Stimulated activated CD8-positive, alpha-beta memory T cell treated with anti-CD3 and anti-CD28 coated beads, Interleukin-4, amount 100 ng/mL, for 4 hours (primary cell): Measurements from ENCODE around the gene COA1.
"Not testable (repeated sequence)": the region's sequence is repeated elsewhere in the genome, so short reads cannot be mapped to it uniquely, and the experiment has no call there.

Experiments
- DNase-seq, 2 donors: peaks; one replicate each; pipeline ENCODE4 v3.0.0-alpha.2; 2020; ENCODE audit warnings: low read depth in 2 of 2, low spot score in 1 of 2

COA1 gene

DNA sequence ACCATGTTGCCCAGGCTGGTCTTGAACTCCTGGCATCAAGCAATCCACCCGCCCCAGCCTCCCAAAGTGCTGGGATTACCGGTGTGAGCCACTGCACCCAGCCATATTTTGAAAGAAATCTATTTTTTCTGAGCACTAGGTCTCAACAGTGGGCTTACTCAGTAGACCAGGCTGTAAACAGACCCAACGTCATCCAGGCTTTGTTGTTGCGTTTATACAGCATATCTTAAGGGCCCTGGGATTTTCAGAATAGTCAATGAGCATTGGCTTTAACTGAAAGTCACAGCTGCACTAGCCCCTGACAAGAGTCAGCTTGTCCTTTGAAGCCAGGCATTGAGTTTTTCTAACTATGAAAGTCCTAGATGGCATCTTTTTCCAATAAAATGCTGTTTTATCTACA is 96.6 kb downstream of the COA1 start:
- DNase-seq = no peak

DNA sequence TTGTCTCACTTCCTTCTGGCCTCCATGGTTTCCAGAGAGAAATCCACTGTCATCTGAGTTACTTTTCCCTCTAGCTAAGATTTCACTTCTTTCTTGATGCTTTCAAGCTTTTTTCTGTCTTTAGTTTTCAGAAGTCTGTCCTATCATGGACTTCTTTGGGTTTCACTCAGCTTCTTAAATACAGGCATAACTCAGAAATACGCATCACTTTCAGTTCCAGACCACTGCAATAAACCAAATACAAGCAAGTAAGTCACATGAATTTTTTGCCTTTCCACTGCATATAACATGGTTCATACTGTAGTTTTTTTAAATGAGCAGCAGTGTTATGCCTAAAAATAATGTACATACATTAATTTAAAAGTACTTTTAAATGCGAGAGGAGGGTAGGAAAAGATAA is 97.8 kb downstream of the COA1 start:
- DNase-seq = no peak

DNA sequence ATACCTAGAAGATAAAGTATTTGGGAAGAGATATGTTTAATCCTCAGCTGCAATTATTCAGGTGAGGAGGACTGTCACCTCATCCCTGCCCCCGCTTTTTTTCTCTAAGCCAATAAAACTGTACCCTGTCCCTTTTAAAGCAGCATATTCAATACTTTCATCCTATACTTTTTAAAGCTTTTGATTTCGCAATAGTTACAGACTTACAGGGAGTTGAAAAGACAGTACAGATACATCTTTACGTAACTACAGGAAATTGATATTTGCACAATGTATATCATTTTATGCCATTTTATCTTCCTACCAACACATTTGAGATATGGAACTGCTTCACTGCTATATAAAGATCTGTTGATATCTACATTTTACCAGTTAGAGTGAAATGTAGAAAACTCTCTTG is 98.8 kb downstream of the COA1 start:
- no peak for DNase-seq

DNA sequence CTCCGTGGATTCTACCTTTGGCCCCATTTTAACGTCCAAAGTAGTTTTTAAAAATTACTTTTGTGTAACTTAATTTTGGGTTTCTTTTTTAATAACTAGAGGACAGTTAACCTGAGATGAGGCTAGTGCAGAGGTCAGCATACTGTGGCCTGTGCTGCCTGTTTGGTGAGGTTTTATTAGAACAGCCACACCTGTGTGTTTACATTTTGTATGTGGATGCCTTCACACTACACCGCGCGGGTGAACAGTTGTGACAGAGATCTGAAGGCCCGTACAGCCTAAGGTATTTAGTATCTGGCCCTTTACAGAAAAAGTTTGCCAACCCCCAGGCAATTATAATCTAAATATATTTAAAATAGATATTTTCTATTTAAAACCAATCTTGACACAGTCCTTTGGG is 99.5 kb downstream of the COA1 start:
- DNase-seq = no peak

DNA sequence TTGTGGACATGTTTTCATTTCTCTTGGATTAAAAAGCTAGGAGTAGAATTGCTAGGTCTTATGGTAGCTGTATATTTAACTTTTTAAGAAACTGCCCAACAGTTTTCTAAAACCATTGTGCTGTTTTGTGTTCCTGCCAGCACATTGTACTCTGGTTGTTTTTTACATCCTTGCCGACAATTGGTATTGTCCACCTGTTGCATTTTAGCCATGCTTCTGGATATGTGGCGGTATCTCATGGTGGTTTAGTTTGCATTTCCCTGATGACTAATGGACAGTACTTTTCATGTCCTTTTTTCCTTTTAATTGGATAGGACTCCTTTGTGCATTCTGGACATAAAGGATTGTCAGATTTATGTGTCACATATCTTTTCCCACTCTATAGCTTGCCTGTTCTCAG is 100.9 kb downstream of the COA1 start:
- DNase-seq = no peak

DNA sequence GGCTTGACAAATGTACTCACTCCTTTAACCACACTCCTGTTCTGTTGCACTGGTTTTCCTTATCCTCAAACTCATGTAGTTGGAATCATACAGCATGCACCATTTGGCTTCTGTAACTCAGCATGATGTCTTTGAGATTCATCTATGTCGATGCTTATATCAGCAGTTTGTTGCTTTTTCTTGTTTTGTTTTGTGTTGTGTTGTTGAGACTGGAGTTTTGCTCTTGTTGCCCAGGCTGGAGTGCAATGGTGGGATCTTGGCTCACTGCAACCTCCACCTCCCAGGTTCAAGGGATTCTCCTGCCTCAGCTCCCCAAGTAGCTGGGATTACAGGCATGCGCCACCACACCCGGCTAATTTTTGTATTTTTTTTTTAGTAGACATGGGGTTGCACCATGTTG is 101.5 kb downstream of the COA1 start:
- DNase-seq = not testable (repeated sequence)

DNA sequence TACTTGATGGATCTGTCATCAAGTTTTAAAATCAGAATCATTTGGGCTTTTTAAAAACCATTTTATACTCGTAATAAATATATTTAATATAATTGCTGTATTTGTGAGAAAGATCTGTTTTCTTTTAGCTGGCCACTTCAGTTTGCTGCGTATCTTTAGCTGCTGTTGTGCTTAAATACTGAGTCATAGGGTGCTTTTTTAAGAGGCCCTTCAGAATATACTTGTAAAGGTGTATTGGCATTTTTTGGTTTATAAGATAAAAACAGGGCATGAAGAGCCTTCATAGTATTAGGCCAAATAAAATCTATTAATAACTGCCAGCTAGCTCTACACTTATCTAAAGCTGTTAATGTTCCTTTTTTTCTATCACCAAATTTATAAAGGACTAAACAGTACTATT is 102.6 kb downstream of the COA1 start:
- no peak for DNase-seq

DNA sequence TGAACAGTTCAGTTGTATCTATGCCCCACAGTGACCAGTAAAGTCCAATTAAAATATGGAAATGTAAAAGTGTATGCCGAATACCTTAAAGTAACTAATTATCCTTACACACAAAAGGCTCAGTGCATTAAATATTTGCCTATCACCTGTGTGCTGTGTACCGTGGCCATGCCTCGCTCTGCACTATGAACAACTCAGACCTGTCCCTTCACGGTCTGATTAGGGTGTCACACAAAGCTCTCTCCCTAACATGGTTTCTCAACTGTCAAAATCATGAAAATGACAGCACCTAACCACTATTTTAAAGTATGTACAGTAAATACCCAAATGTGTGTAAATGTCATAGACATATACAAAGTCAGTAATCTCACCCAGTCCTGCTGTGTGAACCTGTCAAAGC is 103.3 kb downstream of the COA1 start:
- no peak for DNase-seq

DNA sequence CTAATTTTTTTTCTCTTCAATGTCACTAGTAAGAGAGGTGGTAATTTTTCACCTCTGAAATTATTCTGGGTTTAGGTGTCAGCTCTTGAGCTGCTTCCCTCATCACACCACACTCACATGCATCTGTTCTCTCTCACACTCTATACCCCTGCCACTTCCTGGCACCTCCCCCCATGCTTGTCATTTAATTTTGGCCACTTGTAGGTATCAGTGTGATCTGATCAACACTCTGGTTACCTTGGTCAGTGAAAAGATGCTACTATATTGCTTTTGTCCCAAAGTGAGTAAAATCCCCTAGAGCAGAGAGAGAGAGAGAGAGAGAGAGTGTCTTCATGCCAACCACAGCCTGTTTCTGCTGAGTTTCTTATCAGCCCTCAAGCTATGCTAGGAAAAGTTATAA is 103.9 kb downstream of the COA1 start:
- DNase-seq = peak in 1 of 2 donors; percentile 41

DNA sequence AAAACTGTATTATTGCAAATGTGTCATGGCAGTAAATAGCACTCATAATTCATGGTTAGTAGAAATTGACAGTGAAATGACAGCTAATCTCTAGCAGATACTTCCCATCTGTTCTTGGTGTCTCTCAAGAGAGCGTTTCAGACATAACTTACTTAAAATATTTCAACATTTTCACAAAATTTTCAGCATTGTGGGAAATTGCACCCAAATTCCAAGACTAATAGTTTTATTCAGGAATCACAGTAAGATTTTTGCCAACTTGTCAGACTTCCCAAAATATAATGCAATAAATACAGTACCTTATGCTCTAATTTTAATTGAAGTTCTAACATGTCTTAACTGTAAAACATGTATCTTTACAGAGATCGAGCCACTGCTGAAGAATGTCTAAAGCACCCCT is 105.2 kb downstream of the COA1 start:
- DNase-seq = no peak

DNA sequence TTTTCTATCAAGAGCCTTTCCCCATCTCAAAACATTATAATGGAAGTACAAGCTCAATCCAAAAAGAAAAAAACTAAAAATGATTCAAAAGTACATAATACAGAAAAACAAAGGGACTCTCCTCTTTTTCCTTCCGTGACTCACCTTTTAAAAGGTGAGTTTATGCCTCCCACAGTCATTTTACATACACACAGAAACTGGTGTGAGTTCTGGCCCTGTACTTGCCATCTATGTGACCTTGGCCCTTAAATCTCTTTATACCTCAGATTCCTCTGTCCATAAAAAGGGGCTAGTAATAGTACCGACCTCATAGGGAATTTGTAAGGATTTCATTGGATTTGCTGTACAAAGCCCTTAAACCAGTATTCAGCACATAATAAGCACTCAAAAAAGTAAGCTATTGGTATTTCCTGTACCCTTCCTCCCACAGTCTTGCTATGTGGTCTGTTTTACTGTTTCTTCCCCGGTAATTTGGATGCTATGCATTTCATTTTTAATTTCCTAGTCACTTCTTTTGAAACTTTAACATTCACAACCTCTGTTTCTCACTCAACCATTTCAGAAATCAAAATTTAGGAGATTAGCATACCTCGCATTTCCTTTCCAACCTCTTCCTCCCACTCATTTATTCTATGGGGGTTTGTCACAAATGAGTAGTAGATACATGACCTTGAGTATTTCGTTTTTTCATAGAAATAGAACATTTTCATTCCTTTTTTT is 107.4 kb downstream of the COA1 start:
- no peak for DNase-seq

DNA sequence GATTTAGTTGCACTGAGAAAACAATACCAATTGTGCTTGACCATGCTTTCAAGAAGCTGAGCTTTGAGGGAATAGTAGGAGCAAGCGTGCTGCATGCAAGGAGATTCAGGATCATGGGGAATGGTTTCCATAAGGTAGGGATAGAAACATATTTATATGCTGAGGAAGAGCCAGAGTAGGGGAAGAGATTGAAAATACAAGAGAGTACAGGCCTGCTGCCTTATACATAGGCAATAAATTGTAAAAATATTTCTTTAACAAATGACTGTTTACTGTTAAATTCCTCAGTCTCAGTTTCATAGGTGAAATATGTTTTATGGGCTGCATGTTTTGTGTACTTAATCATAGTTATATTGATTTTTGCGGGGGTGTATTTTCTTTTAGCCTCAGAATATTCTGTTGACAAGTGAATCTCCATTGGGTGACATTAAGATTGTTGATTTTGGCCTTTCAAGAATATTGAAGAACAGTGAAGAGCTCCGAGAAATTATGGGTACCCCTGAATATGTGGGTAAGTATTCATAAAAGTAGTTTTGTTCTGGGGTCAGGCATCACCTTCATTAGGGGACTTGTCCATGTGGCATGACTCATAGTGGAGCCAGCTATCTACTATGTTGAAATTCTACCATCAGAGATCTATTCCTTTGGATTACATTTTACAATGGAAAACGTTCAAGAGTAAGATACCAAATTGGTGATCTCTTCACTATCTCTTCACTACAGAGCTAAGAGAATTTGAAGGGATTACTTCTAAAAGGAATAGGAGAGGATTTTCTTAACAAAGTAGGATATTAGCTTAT is 109.9 kb downstream of the COA1 start:
- no peak for DNase-seq

DNA sequence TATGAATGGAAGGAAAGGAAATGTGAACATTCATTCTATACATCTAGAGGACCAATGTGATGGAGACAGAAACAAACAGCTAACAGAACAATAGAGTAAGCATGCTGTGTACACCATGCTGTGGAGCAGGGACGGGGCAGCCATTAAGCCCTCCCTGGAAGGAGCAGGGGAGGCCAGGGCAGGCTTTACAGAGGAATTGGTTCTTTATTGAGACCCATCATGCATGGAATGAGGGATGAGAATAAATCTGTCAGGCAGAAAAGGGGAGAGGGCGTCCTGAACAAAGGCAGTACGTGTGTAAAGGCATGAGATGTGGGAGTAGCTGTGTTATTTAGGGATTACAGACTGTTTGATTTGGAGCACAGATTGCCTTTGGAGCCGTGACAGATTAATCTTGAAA is 111.2 kb downstream of the COA1 start:
- no peak for DNase-seq

DNA sequence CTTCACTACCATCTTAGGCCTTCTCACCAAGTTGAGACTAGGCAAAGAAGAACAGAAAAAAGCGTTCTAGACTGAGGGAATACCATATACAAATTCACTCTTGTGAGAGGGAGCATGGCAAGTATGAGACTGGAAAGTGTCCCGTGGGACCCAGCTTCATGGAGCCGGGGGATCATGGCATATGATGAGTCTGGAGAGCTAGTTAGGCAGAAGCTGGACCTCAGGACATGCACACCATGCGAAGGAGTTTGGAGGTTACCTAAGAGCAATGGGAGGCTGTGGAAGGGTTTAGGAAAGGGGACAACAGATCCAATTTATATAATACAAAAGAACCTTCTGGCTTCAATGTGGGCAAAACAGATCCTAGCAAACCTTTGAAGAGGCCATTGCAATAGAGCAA is 112.3 kb downstream of the COA1 start:
- DNase-seq = no peak

DNA sequence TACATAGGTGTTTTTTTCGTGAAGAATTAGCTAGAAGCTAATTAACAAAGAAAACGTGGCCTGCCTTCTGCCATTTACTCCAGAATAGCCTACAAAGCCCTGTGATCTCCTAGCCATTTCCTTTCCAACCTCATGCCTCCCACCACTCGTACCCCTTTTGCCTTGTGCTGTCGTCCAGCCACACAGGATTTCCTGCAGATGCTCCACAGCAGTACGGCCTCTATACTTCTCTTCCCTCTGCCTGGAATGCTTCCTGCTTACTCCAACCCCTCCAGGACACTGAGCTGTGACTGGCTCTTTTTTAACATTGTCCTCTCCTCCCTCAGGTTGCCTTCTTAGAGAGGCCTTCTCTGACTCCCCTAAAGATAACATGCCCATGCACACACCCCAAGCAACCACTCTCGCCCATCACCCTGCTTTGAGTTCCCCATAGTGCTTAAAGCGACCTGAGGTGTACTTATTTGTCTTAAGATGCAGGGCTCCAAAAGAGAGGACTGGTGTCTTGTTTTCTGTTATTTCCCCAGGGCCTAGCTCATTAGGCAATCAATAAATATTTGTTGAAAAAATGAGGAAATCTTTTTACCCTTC is 113.7 kb downstream of the COA1 start:
- DNase-seq = no peak

DNA sequence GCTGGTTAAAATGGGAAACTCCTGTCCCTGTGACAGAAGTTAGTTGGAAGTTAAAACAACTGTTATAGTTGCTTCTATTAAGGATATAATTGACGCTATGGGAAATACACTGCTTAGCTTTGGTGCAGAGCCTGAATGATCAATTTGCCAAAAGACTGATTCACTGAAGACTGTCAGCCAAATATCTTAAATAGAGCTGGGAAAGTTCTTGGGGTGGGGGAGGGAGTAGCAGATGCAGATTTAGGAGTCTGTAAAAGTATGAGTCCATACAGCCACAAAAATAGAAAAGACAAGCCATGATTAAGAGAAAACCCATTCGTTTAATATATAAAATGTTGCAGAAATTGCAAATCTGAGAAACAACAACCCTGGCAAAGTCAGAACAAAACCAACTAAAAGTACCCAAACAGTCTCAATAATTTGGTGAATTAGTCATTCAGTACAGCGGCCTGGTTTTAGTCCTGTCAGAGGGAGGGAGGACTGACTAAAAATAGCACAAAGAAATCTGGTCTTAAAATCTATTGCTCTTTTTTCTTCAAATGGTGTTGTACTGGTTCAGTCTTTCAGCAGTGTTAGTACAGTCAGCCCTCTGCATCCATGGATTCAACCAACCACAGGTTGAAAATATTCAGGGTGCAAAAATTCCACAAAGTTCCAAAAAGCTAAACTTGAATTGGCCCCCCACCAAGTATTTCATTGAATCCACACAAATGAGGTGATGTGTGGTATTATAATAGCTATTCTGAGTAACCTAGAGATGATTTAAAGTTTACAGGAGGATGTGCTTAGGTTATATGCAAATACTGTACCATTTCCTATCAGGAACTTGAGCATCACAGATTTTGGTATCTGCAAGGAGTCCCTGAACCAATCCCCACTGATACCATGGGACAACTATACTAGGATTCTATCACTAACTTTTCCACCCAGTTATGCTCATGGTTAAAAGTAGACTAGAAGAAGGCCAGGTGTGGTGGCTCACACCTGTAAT is 116.4 kb downstream of the COA1 start:
- no peak for DNase-seq

DNA sequence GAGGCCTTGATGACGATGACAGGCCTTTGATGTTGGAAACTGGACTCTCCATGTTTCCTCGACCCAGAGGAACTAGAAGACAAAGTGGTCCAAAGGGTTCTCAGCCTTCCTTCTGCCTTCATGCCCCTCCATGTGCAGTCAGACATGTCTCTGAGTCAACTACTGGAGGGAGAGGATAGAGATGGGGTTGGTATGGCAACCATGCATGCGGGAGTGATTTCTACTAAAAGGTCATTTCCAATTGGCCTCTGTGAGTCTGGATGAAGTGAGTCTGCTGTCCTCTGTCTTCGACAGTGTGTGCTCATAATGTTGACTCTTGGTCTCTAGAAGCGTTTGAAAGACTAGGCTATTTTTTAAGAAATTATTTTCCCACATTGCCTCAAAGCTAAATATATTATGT is 117.2 kb downstream of the COA1 start:
- DNase-seq = no peak

DNA sequence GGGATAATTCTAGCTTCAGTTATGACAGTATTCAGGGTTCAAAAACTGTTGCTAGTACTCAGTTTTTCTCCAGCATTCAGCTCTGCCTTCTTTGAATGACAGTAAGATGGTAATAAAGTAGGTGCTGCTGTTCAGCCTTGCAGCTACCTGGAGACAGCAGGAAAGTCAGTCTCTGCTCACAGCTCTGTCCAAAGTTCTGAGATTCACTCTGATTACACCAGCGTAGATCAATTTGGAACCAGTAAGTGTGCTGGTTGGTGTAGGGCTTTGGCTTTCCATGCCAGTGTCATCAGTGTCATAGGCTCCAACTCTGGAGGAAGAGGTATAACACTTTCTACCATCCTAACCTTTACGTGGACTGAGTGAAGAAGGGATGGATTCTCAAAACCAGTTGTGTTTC is 120.2 kb downstream of the COA1 start:
- DNase-seq = no peak

DNA sequence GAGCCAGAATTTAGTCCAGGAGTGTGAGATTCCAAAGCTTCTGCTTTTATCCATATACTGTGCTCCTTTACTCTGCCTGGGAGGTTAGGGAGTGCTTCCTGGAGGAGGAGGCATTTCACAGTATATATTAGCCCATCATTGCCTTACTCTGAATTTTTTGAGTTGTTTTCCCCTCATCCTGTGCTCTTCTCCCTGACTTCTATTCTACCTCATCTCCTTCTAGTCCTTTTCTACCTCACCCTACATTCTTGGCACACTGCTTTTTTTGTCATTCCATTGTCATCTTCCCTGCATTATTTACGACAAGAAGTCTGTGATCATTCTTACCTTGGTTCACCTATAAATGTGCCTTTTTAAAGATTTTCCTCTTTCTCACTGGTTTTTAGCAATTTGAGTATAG is 125.1 kb downstream of the COA1 start:
- DNase-seq = no peak

DNA sequence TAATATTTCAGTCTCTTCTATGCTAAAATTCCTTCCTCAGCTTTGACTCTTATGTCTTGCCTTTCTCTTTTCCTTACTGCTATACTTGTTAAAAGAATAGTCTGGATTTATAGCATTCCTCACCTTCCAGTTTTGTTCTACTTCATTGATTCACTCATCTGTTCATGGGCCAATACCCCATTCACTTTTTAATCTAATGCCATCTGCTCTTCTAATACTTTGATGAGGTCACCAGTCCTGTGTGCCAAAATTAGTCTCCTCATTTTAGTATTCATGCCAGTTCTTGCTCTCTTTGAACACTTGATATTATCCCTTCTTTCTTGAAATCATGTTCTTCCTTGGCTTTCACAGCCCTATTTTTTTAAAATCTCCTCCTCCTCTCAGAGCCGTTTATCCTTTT is 127.1 kb downstream of the COA1 start:
- DNase-seq = no peak

DNA sequence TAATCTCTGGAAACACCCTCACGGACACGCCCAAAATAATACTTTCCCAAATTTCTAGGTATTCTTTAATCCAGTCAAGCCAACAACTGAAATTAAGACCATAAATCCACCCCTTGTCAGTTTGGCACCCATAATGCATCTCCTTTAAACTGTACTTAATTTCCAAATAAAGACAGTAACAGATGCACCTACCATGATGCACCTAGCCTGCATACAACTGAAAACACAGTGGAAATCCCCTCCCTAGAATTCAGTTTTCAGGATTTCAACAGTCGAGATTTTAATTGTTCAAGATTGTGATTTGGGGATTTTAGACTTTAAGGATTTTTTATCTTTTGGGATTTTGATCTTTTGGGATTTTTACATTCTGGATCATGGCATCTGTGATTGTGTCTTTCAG is 129.3 kb downstream of the COA1 start:
- no peak for DNase-seq
